SKM-1 treated with dmso at 0.1 percent for 144 hours (cell line): ENCODE data around the gene APLN.

Source experiments
- DNase-seq: peaks from one replicate; lab custom pipeline; 2025; ENCODE audit not compliant: unreplicated experiment; lab: John Stamatoyannopoulos, UW

APLN gene

DNA sequence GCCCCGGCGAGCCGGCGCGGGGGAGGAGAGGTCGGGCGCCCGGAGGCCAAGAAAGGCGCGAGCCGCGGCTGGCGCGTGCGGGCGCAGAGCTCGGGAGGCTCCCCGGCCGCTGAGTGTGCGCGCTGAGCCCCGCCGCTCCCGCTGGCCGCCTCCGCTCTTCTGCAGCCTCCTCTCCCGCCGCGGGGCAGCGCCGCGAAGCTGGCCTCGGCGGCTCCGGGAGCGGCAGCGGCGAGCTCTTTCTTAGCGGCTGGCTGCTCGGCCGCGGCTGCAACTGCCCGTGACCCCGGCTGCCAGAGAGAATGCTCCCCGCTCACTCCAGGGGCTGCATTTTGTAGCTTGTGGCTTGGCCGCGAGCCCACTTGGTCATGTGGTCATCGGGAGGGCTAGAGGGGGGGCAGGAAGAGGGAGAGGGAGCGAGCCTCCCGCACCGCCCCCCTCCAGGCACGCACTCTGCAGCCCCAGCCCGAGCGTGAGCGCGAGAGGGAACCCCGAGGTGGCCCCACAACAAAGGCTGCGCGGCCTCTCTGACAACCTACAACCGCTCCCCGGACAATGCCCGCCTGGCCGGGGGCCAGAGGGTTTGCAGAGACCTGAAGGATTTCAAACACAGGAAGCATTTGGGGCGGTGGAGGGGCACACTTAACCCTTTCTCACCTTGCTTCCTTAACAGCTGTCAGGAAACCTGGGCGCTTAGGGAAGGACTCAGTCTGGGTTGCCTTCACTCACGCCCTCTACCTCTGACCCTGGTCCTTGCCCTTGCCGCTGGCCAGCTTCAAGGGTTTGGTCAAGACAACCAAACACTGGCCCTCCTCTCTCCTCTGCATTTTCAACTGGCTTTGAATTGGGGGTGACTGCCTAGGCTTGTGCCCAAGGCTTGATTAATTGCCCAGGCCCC, at the start of gene APLN:
TSS of gene APLN (minus strand) at position 305 of the 895 bp plus-strand sequence. CDS start 326 bp downstream, outside the sequence.
- peak; percentile 20 for DNase-seq

DNA sequence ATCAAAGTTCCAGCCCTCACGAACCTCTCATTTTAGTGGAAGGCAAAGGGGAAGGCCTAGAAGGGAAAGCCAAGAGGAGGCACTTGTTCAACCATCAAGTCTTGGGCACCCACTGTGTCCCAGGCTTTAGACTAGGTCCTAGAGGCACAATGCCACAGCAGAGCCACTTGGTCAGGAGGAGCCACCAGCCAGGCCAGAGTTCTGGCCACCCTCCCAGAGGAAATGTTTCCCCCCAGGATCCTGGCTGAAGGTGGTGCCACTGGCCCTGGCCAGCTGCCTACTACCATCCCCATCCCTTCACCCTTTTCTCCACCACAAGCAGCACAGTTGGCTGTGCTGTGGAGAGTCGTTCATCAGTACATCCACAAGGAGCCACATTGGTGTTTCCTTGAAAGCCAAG, 49.7 kb upstream of the APLN start:
- no peak for DNase-seq

DNA sequence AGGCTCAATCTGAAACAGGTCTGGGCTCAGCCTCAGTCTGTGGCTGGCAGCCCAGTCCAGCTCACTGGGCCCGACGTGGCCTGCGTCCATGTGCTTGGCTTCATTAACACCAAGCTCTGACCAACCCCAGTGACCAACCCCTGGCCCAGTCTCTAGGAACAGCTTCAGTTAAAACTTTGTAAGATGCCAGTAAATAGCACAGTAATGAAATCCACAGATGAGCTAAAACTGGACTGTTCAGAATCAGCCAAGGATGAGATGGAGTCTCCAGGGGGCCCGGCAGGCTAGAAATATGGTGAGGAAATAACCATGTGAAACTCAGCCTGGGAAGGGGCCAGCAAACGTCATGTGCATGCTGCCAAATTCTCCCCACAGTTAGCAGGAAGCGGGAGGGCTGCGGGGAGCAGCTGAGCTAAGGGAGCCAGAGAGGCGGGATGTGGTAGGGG, 46.9 kb upstream of the APLN start:
- DNase-seq, result no peak

GRCh38 chrX:129700536-129700935, 45.8 kb upstream of the APLN start:
- no peak for DNase-seq

DNA sequence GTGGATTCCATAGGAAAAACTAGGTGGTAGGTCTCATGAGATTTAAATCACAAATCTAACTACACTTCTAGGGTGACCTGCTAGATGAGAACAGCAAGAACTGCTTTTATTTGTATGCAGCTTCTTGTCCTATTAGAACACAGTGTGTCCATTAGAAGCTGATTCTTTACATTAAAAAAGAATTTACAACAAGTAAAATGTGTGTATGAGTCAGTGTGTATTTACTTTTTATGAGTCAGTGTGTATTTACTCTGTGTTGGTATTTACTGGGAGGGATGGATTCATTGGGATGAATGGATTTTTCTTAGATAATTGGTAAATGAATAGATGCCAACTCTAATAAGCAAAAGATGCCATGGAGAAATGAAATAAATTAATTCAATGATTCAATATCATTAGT, 43.4 kb upstream of the APLN start:
- no peak for DNase-seq

- no peak for DNase-seq
These were observed 42.6 kb upstream of the APLN start for GRCh38 chrX:129697204-129697829.

DNA sequence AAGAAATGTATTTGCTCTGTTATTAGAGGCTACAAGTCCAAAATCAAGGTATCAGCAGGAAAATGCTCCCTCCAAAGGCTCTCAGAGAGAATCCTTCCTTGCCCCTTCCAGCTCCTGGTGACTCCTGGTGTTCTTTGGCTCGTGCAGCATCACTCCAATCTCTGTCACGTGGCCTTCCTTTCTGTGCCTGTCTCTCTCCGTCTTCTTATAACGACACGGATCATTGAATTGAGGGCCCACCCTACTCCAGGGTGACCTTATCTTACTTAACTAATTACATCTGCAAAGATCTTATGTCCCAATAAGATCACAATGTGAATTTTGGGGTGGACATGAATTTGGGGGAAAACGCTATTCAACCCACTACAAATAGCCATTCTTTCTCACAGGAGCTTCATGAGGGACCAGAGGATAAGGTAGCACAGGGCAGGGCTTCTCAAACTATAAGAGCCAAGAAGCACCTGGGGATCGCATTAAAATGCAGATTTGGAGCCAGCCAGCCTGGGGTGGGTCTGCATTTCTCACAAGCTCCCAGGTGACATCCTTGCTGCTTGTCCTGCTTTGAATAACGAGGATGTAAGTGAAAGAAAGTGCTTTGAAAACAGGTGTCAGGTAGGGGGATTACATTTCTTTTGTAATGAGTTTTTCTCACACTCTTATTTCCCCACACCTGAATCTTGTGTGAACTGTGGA, 41.9 kb upstream of the APLN start:
- no peak for DNase-seq

DNA sequence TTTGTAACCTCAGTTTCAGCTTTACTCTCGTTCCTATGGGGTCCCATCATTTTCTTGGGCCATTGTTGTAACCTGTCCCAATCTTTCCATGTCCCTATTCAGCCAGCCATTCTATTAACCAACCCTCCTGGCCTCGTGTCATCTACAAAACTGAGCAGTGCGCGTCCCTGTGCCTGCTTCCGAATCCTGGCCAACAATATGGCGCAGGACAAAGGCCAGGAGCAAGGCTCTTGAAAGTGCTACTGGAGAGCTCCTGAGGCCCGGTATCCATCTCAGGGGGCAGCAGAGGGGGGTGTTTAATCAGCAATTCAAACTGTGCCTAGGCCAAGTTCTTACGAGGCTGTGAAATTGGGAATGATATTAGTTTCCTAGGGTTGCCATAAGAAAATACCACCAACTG, 41.2 kb upstream of the APLN start:
- DNase-seq, result no peak

GRCh38 chrX:129695535-129695934, 40.8 kb upstream of the APLN start:
- DNase-seq, result no peak

DNA sequence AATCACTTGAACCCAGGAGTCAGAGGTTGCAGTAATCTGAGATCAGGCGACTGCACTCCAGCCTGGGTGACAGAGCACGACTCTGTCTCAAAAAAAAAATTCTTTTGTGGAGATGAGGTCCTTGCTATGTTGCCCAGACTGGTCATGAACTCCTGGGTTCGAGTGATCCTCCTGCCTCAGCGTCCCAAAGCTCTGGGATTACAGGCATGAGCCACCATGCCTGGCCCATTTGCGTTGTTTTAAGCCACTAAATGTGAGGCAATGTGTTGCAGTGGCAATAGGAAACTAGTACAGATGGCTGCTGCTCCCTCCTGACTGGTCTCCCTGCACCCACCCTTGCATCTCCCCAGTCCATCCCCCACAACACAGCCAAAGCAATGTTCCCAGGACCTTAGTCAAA, 40.0 kb upstream of the APLN start:
- no peak for DNase-seq

DNA sequence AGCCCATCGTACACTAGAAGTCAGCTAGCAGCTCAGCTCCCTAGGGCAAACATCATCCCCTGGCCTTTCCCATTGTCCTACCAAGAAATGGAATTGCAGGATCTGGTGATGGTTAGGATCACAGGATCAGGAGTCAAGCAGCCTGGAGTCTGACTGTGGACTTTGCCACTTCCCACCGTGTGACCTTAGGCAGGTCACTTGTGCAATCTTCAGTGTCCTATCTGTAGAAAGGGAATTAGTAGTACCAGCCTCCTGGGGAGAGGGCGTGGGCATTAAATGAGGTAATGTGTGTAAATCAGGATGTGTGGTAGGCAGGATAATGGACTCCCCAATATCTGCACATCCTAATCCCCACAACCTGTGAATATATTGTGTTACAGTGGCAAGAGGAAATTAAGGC, 38.6 kb upstream of the APLN start:
- DNase-seq, result no peak

- no peak for DNase-seq
These were observed 35.7 kb upstream of the APLN start for GRCh38 chrX:129690435-129690834.

DNA sequence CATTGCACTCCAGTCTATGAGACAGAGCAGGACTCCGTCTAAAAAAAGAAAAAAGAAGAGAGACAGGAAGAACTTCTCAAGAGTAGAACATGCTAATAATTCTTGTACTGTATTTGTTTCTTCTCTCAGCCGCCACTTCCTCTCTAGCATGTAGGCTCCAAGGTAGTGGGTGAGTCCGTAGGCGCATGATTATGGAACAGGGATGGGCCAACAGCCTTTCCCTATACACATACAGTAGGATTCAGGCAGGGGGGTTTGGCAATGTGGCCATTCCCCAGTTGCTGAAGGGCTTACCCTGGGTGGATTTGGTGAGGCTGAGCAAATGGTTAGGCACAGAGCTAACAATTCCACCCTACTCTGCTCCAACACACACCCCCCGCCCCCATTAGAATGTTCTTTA, 35.0 kb upstream of the APLN start:
- DNase-seq, result no peak

DNA sequence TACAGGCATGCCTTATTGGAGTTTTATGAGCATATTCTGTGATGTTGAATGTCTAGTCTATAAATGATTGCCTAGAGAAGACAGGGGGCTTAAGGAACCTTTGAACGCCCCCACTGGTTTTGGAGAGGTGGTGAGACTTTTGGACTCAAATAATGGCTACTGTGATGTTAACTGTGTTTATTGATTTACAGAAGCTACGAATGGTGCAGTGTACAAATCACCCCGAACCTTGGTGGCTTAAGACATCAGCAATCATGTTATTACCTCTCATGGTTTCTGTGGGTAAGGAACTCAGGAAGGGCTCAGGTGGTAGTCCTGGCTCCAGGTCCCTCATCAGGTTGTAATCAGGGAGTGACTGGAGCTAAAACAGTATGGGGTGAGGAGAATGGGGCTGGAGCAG, 33.3 kb upstream of the APLN start:
- DNase-seq, result no peak

GRCh38 chrX:129686422-129686948, 31.7 kb upstream of the APLN start:
- DNase-seq, result no peak

DNA sequence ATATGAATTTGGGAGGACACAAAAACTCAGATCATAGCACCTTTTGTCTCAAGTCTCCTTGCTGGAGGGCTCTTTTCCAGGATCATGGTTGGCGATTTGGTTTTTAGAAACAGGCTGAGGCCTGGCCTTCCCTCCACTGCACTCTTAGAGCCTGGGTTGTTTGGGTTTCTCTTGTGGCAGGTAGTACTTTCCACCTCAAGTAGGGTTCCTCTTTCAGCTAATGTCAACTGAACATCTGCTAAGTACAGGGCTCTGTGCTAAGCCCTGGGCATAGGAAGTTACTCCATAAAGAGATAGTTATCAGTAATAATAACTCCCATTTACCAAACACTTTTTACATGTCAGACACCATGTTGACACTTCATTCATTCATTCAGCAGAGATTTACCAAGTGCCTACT, 28.2 kb upstream of the APLN start:
- DNase-seq, result no peak

GRCh38 chrX:129679901-129680300, 25.1 kb upstream of the APLN start:
- DNase-seq, result no peak

- no peak for DNase-seq
These were observed 23.9 kb upstream of the APLN start for GRCh38 chrX:129678614-129679195.

- DNase-seq, result no peak
These were observed 12.7 kb upstream of the APLN start for GRCh38 chrX:129667412-129667811.

GRCh38 chrX:129665916-129666644, 11.3 kb upstream of the APLN start:
- no peak for DNase-seq

- no peak for DNase-seq
These were observed 8.4 kb upstream of the APLN start for GRCh38 chrX:129663171-129663570.
